HEK293T (cell line): ENCODE data around the gene SMAD6.

Experiments
- CTCF ChIA-PET: fragments of 350-600 bp; formaldehyde crosslinking; extraction: SDS; loops from one replicate; lab custom pipeline; 2021; ENCODE audit warnings: antibody characterized with exemption, inconsistent platforms; lab: Yijun Ruan, JAX
- POLR2A ChIA-PET: fragments of 350-600 bp; formaldehyde crosslinking; extraction: SDS; loops from one replicate; lab custom pipeline; 2020; ENCODE audit warnings: antibody characterized with exemption, inconsistent platforms; lab: Yijun Ruan, JAX
- DNase-seq: peaks from one replicate; pipeline ENCODE4 v3.0.0; 2012; ENCODE audit warnings: mixed read lengths; ENCODE audit errors: extremely low spot score
- ARNT ChIP-seq: fragments of 450-650 bp; IDR thresholded peaks from 2 replicates; pipeline ENCODE4 v1.6.1; 2017; ENCODE audit warnings: mild to moderate bottlenecking
- BHLHE40 ChIP-seq: fragments of 450-650 bp; IDR thresholded peaks from 2 replicates; pipeline ENCODE4 v1.6.1; 2016; ENCODE audit warnings: mild to moderate bottlenecking, moderate library complexity, borderline replicate concordance
- CTBP1 ChIP-seq: fragments of 450-650 bp; IDR thresholded peaks from 2 replicates; pipeline ENCODE4 v1.6.1; 2016; ENCODE audit warnings: borderline replicate concordance
- ELF4 ChIP-seq: fragments of 450-650 bp; IDR thresholded peaks from 2 replicates; pipeline ENCODE4 v1.6.1; 2017; ENCODE audit warnings: antibody characterized with exemption
- FOXA1 ChIP-seq: fragments of 450-650 bp; IDR thresholded peaks from 2 replicates; pipeline ENCODE4 v1.6.1; 2016; ENCODE audit warnings: mild to moderate bottlenecking
- FOXK2 ChIP-seq: fragments of 450-650 bp; IDR thresholded peaks from 2 replicates; pipeline ENCODE4 v1.6.1; 2016; ENCODE audit warnings: mild to moderate bottlenecking
- FOXM1 ChIP-seq: fragments of 450-650 bp; IDR thresholded peaks from 2 replicates; pipeline ENCODE4 v1.6.1; 2017; ENCODE audit warnings: mild to moderate bottlenecking, borderline replicate concordance
- HDGF ChIP-seq: fragments of 450-650 bp; IDR thresholded peaks from 2 replicates; pipeline ENCODE4 v1.6.1; 2017; ENCODE audit warnings: antibody characterized with exemption, borderline replicate concordance
- L3MBTL2 ChIP-seq: fragments of 450-650 bp; conservative IDR thresholded peaks from 2 replicates; pipeline ENCODE4 v1.6.1; 2016; ENCODE audit warnings: mild to moderate bottlenecking
- LEF1 ChIP-seq: fragments of 450-650 bp; IDR thresholded peaks from 2 replicates; pipeline ENCODE4 v1.6.1; 2017; ENCODE audit warnings: mild to moderate bottlenecking, borderline replicate concordance
- NFRKB ChIP-seq: fragments of 450-650 bp; IDR thresholded peaks from 2 replicates; pipeline ENCODE4 v1.6.1; 2016; ENCODE audit warnings: mild to moderate bottlenecking, moderate library complexity
- SP1 ChIP-seq: fragments of 450-650 bp; IDR thresholded peaks from 2 replicates; pipeline ENCODE4 v1.6.1; 2017
- SUZ12 ChIP-seq: fragments of 450-650 bp; IDR thresholded peaks from 2 replicates; pipeline ENCODE4 v1.6.1; 2016; ENCODE audit warnings: mild to moderate bottlenecking
- TARDBP ChIP-seq: fragments of 450-650 bp; IDR thresholded peaks from 2 replicates; pipeline ENCODE4 v1.6.1; 2016
- ZNF384 ChIP-seq: fragments of 450-650 bp; IDR thresholded peaks from 2 replicates; pipeline ENCODE4 v1.6.1; 2016
- TF ChIP-seq, protein P1 (sequence below): fragments of 450-650 bp; IDR thresholded peaks from 2 replicates; pipeline ENCODE4 v1.6.1; 2016

The SMAD6 gene

DNA sequence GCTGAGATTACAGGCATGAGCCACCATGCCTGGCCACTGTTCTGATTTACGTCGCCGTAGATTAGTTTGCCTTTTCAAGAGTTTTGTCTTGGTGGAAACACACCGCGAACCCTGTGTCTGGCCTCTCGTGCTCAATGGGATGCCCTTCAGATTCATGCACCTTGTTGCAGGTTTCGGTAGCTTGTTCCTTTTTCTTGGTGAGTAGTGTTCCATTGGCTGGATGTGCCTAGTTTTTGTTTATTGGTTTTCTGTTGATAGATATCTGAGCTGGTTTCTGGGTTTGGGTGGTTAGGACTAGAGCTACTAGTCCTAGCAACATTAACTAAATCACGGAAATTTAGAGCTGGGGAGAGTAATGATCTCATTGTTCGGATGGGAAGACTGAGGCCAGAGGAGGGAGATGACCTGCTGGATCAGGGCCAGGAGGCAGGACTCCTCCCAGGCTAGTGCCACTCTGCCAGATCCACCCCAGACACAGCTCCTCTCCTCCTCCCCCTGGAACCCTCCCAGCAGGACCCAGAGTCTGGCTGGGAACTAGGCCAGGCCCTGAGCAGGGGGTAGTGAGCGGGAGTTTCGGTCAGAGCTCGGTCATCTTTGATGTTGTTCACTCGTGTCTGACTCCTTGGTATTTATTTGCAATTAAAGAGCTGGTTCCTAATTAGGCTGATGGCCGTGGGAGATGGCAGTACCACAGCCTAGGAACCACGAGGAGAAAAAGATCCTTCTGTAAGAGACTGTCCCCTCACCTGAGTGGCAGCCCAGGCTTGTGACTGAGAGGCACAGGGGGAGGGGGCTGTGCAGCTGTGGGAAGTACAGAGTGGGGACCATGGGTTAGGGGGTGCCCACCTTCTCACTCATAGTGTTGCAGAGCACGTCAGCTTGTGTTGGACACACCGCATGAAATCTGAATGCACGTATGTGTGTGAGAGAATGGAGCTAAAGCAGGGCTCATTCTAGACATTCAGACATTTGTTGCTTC, 73.4 kb downstream of the SMAD6 start:
- no peak for DNase-seq
- POLR2A ChIA-PET: interaction anchor here (1.1 kb wide), 1 partner anchor 74 kb away, joined by 3 read pairs; no protein-coding TSS in a partner anchor
- no peak for TF ChIP-seq CTBP1
- TF ChIP-seq SP1: no peak
- no peak for TF ChIP-seq SUZ12
- no peak for TF ChIP-seq TARDBP
- TF ChIP-seq FOXK2: no peak
- TF ChIP-seq NFRKB: no peak
- no peak for TF ChIP-seq ARNT
- no peak for TF ChIP-seq LEF1
- TF ChIP-seq, protein P1, sequence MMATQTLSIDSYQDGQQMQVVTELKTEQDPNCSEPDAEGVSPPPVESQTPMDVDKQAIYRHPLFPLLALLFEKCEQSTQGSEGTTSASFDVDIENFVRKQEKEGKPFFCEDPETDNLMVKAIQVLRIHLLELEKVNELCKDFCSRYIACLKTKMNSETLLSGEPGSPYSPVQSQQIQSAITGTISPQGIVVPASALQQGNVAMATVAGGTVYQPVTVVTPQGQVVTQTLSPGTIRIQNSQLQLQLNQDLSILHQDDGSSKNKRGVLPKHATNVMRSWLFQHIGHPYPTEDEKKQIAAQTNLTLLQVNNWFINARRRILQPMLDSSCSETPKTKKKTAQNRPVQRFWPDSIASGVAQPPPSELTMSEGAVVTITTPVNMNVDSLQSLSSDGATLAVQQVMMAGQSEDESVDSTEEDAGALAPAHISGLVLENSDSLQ: no peak
- no peak for TF ChIP-seq BHLHE40
- no peak for TF ChIP-seq FOXA1
- TF ChIP-seq FOXM1: no peak
- no peak for TF ChIP-seq L3MBTL2
- TF ChIP-seq HDGF: no peak
- TF ChIP-seq ELF4: no peak
- TF ChIP-seq ZNF384: no peak
- CTCF ChIA-PET: interaction anchor here (0.9 to 4.6 kb wide), 7 partner anchors 27 to 172 kb away, joined by 3 to 28 read pairs (median 4); no protein-coding TSS in a partner anchor

DNA sequence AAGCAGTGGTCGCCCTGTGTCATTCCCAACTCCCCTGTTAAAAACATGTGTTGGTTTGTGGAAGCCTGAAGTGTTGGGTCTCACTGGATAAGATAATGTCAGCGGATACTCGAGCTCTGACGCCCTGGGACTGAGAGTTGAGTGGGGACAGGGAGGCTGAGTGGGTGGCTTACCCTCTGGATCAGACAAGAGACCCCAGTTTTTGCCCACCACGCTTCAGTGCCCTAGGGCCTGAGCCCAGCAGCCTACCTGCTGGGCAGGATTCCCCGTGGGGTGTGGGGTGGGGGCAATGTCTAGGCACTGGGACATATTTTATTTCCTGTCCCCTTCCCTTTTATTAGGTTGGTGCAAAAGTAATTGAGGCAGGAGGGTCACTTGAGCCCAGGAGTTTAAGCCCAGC, 75.0 kb downstream of the SMAD6 start:
- ChIA-PET CTCF (interaction anchor here (0.6 to 1.0 kb wide), 4 partner anchors 9 to 210 kb away, joined by 3 to 4 read pairs (median 3); no protein-coding TSS in a partner anchor), POLR2A (no interaction called here)
- no peak for DNase-seq
- no peak for TF ChIP-seq BHLHE40
- no peak for TF ChIP-seq FOXM1
- no peak for TF ChIP-seq ZNF384
- no peak for TF ChIP-seq FOXK2
- no peak for TF ChIP-seq NFRKB
- no peak for TF ChIP-seq SUZ12
- TF ChIP-seq L3MBTL2: no peak
- TF ChIP-seq, protein P1: no peak
- TF ChIP-seq TARDBP: no peak
- TF ChIP-seq LEF1: no peak
- no peak for TF ChIP-seq CTBP1
- TF ChIP-seq ELF4: no peak
- no peak for TF ChIP-seq SP1
- no peak for TF ChIP-seq HDGF
- TF ChIP-seq ARNT: no peak
- TF ChIP-seq FOXA1: no peak

GRCh38 chr15:66777596-66778313, 75.7 kb downstream of the SMAD6 start:
- ChIA-PET CTCF (interaction anchor here (0.6 to 2.1 kb wide), 5 partner anchors 10 to 211 kb away, joined by 3 to 8 read pairs (median 3); no protein-coding TSS in a partner anchor), POLR2A (interaction anchor here (0.6 kb wide), 1 partner anchor 11 kb away, joined by 4 read pairs; no protein-coding TSS in a partner anchor)
- no peak for DNase-seq
- TF ChIP-seq, protein P1: no peak
- TF ChIP-seq HDGF (no peak), FOXA1 (no peak), LEF1 (no peak), NFRKB (no peak), FOXM1 (no peak), TARDBP (no peak), BHLHE40 (no peak), SUZ12 (no peak), ZNF384 (no peak), SP1 (no peak), CTBP1 (no peak)

GRCh38 chr15:66778314-66778665, 76.3 kb downstream of the SMAD6 start:
- ChIA-PET POLR2A (interaction anchor here (0.6 to 1.9 kb wide), 2 partner anchors 11 to 76 kb away, joined by 4 read pairs; partner anchors contain the start of gene SMAD6), CTCF (interaction anchor here (2.1 kb wide), 1 partner anchor 11 kb away, joined by 8 read pairs; no protein-coding TSS in a partner anchor)
- DNase-seq: no peak
- TF ChIP-seq SP1 (no peak), HDGF (no peak), ARNT (no peak), L3MBTL2 (no peak)

DNA sequence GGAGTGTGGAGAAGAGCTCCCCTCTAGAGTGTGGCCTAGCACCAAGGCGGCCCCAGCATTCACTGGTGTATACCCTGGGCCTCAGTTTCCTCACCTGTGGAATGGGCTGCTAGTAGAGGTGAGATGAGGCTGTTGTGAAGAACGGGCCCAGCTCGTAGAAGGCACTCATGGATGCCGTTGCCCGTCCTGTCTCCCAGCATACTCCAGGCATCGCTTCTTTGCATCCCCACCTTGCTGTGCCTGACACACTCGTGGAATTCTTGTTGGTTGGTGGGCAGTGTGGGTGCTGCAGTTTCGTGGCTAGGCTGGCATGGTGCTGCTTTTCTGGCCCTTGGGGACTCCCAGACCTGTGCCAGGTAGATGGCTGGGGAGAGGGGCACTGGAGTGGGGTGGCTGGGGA, 76.7 kb downstream of the SMAD6 start:
- POLR2A ChIA-PET: interaction anchor here (1.9 kb wide), 1 partner anchor 76 kb away, joined by 4 read pairs; the partner anchor contains the start of gene SMAD6
- no peak for DNase-seq
- CTCF ChIA-PET: interaction anchor here (0.6 to 2.1 kb wide), 2 partner anchors 11 to 175 kb away, joined by 4 to 8 read pairs; no protein-coding TSS in a partner anchor
- TF ChIP-seq CTBP1 (no peak), ARNT (no peak), ELF4 (no peak), BHLHE40 (no peak), SUZ12 (no peak), HDGF (no peak), LEF1 (no peak), FOXA1 (no peak), FOXM1 (no peak), TARDBP (no peak)
- TF ChIP-seq, protein P1: no peak
